ENCODE data around the gene DDO.

- TF ChIP-seq CTCF (IDR thresholded peaks at IDR 0.05), result no peak
- no peak for TF ChIP-seq POLR2A (IDR thresholded peaks at IDR 0.05)
Measured at GRCh38 chr6:110410511-110410910, 4.9 kb downstream of the DDO start.

Data from thyroid gland (tissue), 4 donors.